NCI-H1105 (cell line): ENCODE measurements around the gene TECPR2.

Source experiments
- DNase-seq: peaks from one replicate; lab custom pipeline; 2025; lab: John Stamatoyannopoulos, UW

Gene TECPR2

DNA sequence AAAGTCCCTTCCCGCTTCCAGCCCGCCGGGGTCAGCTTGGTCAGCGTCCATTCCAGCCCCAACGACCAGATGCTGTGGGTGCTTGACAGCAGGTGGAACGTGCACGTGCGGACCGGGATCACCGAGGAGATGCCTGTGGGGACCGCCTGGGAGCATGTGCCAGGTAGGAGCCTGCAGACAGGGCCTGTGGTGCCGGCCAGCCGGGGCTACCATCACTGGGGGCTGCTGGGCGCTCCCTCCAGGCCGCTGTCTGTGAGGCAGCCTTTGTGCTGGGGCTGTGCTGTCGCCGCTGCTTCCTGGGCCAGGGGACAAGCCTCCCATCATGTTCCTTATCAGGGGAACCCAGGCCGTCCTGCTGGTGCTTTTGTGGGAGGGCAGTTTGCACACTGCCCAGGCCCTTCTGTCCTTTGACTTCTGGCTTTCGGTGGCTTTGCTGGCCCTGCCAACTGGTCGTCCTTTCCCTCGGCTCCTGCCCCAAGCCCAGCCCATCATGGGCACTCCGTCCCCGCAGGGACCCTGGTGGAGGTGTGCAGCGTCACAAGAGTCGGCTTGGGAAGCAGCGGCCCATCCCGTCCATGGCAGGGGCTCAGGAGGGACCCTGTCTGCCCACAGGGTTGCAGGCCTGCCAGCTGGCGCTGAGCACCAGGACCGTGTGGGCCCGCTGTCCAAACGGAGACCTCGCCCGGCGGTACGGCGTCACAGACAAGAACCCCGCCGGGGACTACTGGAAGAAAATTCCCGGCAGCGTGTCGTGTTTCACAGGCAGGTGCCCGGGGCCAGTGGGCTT lies 134.4 kb downstream of the TECPR2 start:
- no peak for DNase-seq

DNA sequence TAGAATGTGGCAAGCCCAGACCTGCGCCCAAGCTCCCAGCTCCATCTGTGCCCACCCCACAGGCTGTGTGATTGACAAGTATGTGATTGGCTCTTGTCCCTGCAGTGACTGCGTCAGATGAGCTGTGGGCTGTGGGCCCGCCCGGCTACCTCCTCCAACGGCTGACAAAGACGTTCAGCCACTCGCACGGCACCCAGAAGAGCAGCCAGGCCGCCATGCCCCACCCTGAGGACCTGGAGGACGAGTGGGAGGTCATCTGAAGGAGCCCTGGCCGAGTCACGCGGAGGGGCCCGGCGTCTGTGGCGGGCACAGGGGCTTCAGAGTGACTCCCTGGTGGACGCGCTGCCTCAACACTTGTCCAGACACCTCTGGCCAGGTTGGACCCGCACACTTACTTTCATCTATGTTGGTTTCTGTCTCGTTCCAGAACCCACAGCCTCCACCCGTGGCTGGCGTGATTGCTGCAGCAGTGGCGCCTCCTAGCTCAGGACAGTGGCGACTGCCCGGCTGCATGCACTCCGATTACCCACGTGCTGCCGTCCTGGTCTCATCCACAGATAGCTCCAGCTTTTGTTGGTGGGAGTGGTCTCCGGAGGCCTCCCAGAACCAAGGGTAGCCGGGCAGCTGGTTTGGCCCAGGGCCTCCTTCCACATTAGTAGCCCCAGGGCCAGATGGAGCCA lies 135.4 kb downstream of the TECPR2 start:
- no peak for DNase-seq

DNA sequence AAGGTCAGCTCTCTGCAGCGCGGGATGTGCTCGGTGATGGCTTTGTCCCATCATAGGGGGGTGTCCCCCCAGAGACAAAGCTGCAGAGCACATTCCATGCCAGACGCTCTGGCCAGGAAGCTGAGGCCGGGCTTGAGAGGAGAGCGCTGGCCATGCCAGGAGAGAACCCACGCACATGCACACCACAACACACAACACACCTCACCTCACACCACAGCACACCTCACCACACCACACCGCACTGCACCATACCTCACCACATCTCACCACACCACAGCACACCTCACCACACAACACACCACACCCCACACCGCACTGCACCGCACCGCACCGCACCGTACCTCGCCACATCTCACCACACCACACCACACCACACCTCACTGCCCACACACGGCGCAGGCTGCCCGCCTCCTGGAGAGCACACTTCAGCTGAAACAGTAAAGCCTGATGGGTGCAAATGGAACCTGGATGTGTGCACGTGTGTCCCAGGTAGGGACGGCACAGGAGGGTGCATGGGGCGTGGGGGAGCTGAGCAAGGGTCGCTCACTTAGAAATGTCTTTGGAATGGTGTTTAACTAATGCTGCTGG lies 136.0 kb downstream of the TECPR2 start:
- DNase-seq: no peak

DNA sequence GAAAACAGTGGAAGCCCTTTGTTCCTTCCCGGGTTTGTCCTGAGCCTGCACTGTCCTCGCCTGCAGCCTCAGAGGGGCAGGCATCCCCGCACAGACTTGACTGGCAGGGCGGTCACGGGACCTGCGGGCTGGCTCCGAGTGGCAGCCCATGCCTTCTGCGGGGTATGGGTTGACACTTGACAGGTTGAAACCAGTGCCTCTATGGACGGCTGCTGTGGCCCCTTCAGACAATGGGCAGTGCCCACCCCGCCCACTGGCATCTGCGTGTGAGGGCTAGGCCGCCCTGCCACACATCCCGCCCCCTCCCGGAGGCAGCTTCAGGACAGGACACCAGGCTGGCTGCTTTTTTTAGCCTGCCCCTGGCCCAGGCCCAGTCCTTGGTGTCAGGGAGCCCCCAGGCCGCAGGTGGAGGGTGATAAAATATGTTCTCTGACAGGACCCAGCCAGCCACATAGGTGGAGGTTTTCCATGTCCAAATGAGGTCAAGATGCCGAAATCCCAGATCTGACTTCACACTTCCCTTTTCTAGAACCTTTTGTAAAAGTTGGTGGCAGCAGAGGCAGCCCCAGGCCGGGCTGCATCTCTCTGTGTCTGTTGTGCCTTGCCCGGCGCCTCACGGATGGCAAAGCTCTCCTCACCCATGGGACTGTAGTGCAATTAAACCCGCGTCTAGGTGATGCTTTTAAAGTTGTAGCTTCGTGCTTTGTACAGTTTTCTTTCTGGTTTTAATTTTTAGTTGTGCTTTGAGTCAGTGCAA lies 136.8 kb downstream of the TECPR2 start:
- DNase-seq: no peak

DNA sequence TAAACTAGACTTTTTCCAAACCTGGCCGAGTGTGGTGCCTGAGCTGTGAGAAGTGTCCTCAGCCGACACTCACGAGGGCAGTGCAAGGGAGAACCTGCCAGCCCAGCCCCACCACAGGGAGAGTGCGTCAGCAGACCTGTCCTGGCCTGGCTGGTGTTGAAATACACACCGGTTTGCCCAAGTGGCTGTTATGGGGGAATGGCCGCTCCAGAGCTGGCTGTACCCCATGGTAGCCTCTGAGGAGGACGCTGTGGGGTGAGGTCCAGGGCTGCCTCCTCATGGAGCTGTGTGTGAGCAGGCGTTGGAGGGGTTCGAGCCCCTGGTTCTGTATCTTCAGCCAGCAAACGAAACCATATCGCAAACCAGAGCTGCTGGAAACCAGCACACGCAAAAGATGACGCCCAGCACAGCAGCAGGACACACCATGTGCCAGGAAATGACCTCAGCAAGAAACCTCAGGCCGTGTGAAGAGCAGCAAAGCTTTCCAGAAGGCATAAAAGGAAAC lies 137.5 kb downstream of the TECPR2 start:
- DNase-seq: no peak

DNA sequence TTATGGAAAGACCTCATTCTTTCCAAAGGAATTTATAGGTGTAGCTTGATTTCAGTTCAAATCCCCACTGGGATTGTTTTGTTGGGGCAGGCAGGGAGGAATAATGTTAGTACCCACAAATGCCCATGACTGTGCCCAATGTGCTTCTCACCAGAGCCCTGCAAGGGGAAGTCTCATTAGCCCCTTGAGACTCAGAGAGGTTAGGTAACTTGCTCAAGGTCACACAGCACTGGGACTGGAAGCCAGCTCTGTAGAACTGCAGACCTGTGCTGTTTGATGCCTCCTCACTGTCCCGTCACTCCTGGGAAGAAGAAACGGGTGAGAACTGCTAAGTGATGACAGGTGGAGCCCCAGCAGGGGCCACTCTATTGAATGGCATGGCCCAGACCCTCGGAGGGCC lies 138.0 kb downstream of the TECPR2 start:
- no peak for DNase-seq

DNA sequence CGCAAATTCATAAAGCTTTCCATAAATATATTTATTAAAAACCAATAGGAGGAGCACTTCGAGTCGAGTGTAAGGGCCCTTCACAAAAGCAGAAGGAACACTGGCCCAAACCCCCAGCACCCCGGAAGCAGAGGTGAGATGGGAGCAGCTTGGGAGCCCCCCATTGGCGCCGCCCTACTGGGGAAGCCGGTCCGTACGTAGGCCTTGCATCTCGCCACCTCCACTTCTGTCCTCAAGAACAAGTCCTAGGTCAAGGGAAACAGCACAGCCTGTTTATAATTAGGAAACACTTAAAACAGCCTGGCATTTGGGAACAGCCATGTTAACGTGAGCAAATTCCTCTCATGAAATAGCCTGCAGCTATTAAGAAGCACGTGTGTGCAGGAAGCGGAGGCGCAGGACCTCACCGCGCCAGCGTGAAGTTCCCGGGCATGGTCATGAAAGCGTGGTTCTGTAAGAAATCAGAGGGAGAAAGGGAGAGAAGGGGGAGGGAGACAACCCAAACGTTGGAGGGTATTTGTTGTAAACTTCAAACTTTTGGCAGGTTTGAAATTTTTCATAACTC lies 139.1 kb downstream of the TECPR2 start:
- DNase-seq: no peak

DNA sequence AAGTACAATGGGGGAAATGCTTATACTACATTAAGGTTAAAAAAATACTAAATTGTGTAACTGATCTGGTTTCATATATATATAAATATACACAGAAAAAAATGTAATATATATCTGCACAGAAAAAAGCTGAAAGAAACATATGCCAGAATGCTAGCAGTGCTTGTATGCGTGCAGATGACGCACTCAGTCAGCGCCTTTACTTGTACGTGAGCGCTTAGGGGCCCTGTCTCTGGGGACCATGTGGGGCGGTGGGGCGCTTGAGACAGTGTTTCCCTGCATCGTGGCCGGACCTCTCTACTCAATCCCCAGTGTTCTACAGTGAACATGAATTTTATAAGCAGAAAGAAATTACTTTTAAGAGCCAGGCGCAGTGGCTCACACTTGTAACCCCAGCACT lies 139.8 kb downstream of the TECPR2 start:
- no peak for DNase-seq

DNA sequence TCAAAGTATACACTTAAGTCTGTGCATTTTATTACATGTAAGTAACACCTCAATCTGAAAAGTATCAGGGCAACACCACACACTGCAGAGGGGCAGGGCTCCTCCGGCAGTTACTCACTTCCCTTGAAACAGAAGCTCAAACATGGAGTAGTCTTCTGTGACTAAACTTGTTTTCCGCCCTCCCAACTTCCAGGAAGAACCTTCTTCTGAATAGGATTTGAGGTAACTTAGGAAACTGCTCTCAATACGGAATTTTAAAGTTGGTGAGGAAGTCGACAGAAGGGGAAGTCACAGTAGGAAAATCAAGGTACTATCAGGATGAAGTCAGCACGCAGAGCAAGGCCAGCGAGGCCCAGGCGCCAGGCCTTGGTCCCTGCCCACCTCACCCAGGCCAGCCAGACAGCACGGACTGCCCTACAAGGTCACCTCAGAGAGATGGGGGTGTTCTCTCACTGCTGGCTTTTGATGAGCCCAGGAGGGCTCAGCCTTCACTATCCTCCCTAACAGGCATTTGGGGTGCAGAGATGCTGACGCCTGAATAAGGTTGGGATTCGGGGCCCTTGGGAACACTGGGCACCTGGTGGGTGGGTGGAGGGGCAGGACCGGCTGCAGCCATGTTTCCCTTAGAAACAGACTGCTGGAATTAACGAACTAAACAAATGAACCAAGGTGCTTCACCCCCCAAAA lies 141.0 kb downstream of the TECPR2 start:
- no peak for DNase-seq

DNA sequence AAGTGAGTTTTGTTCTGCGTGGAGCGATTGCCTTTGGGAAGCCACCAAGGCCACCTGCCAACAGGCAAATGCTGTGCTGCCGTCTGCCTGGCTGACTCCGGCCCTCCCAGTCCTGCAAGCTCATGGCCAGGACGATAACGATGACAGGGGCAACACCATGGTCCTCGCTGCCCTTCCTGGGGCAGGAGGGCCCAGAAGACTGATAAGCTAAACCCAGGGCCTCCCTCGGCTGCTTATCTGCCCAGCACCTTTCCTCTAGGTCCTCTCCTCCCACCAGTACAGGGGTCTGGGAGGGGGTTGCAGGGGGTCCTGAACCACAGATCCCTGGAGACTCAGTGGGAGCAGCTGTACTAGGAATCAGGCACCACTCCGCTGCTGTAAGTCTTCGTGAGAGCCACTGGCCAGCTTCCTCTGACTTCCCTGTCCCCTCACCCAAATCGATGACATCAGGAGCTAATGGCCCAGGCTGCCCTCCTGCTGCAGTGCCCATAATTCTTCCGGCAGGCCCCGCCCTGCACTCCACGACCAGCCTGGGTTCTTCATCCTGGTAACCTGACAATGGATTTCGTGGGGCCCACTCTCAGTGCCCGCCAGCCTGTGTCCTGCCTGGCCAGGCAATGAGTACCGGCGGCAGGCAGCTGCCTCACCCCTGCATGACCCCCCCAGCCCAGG lies 141.7 kb downstream of the TECPR2 start:
- no peak for DNase-seq

DNA sequence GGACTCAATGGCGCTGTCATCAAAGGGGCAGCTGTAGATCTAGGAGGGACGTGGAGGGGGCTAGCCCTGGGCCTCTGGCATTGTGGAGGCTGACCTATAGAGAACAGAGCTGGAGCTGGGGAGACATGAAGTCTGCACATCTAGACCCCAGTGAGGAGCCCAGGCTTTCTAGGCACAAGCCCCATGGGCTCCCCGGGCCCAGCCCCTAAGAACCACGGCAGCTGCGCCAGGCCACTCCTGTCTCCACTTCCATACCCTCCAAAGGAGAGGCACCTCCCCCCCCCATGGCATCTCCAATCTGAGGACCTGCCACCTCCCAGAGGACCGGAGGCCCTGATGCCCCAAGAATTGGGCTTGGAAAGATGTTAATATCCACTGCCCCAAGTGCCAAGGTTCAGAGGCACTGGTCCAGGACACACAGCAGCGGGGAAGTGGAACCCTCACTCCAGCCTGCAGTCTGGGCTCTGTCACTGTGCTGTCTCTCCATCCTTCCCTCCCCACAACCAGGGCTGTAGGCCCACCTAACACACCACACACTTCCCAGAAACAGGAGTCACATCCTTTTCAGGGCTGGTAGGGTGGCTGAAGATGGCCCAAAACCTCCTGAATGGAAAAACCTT lies 142.4 kb downstream of the TECPR2 start:
- no peak for DNase-seq

DNA sequence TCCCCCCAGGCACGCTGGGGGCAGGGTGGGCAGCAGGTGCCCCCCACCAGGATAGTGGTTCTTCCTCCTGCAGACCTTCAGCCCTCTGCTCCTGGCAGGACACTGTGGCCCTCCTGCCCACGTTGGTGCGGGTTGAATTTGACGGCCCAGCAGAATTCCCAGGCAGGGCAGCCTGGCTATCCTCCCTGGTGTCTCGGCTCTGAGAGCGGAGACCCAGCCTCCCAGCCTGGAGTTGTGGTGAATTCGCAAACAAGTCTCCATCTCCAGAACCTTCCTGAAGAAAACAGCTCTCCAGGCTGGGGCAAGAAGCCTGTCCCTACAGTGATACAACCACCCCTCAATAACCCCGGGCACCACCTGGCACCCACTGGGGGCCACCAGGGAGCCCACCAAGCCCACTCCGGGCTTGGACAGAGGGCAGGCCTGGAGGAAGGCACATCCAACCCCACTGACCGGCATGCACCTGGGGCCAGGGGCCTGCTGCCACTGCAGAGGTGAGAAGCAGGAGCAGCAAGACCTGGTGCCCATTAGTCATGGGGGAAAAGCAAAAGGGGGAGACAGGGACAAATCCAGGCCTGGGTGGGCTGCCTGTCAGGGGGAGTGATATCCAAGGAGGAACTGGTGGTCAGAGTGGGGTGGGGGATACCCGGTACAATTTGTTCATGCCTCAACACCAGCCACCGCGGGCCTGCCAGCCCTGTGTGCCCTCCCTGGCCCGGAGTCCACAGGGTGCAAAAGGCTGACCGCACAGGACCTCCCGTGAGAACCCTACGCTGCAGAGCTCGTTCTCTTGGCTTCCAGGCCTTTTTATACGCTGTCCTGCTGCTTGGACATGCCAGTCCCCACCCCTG lies 143.3 kb downstream of the TECPR2 start:
- no peak for DNase-seq

DNA sequence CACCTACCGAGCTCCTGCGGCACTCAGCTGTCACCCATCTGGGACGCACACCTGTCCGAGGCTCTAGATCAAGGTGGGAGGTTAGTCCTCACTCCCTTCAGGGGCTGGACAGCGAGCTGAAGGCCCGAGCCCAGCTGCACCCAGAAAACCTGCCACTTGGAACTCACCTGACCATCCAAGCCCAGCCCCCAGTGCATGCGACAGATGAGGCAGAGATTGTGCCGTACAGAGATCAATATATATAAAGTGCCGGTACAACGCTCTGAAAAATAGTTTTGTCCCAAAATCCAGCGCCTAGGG lies 143.8 kb downstream of the TECPR2 start:
- no peak for DNase-seq

DNA sequence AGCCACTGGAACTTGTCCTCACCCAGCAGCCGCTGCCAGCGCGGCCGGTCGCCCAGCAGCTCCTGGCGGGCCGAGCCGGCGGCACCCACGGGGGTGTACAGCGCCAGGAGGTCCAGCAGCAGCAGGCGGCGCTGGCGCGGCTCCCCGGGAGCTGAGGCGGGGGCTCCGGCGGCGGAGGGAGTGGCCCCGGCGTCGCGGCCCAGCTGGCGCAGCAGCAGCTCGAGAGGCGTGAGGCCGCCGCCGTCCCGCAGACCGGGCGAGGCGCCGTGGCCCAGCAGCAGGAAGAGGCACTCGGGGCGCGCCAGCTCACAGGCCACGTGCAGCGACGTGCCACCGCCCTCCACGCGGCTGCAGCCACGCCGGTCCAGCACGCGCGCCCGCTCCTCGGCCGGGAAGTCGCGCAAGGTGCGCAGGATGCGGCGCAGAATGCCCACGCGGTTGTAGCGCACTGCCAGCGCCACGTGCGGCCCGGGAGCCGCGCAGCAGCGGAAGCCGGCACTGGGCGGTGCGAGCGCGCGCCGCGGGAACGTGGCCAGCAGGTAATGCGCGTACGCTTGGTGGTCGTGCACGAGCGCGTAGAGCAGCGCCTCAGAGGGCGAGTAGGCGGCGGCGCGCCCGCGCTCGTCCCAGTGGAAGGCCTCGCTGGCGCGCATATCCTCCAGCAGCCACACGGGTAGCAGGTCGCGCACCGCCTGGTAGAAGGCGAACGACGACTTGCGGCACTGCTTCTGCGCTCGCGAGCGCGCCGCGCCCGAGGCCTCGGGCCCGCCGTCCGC lies 144.5 kb downstream of the TECPR2 start:
- DNase-seq: no peak

DNA sequence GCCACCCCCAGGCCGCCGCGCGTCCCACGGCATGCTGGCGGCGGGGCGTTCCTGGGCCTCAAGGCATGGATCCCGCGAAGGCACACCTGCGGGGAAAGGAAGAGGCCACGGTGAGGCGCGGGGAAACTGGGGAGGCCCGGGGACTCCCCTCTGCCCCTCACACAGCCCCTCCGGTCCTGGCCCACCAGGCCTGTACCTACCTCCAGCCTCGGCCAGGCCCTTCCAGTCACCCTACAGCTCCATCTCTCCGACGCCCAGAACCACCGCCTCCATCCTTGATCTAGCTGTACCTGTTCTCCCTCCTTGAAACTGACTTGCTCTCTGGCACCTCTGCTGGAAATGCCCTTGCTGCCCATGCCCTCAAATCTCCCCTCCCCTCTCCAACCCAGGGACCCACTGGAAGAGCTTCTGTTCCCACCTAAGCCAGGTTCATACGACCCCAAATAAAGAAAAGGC lies 145.1 kb downstream of the TECPR2 start:
- no peak for DNase-seq

DNA sequence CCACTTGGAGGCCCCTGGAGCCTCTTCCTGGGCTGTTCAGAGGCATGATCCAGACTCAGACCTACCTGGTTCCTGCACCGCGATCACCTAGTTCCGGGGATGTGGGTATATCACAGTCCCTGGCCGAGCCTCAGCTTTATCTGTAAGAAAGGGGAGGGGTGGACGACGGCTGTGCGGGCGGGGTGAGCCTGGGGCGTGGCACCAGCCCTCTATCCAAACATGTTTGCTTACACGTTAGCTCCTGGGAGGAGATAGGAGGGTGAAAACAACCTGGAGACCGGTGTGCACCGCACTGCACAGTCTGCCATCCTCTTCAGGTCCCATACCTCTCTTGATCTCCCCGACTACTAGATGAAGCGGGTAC lies 145.7 kb downstream of the TECPR2 start:
- DNase-seq: no peak

DNA sequence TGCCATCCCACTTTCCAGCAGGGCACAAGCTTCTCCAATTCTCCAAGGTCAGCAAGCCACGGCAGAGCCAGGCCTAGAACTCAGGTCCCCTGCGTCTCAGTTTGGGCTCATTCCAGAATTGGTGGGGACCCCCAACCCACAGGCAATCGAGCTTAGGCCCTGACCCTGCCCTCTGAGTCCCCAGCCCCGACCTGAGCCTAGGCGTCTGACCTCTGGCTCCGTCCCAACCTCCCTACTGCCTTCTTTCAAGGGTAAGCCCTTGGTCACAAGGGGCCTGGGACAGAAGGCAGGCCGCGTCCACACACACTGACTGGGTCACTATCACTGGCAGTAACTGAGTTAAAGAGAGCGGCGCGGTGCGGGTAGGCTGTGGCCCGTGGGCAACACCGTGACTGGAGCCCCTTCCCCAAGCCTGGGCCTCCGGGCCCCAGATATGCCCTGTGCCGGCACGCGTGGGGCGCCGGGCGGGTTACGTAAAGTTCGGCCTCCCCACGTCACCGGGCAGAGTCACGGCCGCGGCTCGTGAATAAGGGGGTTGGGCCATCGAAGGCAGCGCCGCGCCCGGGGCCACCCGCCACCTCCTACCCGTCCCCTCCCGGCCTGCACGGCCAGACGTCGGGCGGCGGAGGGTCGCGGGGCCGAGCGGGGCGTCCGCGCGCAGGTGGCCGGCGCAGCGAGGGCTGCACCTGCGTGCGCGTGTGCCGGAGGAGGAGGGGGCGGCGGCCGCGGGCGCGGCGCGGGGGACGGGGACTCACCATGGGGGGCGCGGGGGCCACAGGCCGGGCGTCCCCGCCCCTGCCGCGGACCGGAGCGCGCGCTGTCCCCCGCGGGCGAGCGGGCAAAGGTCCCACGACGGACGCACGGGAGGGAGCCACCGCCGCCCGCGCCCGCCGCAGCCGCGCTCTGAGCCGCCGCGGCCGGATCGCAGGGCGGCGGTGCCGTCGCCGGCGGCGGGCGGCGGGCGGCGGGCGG lies 146.3 kb downstream of the TECPR2 start:
- DNase-seq: no peak
